ENCODE measurements around the gene LAMP2. TPM values are rescaled to one million over a fixed set of nuclear protein-coding genes. Genes with fewer than 3 reads are reported as not detected.

Gene LAMP2
- total RNA-seq, 1 donor from 2014 or later = 146 TPM

- no peak for FAIRE-seq
- Mint-ChIP-seq H3K27me3 (ENCODE audit: low read depth, unreplicated experiment) (no peaks in the 10 kb centered on the region), H3K4me3 (ENCODE audit: unreplicated experiment) (no peak overlapping the region), H3K27ac (ENCODE audit: unreplicated experiment) (no peak overlapping the region), H3K36me3 (ENCODE audit: low read depth, unreplicated experiment) (no peaks in the 10 kb centered on the region), H3K9me3 (ENCODE audit: unreplicated experiment) (no peaks in the 10 kb centered on the region), H3K4me1 (ENCODE audit: low read depth, unreplicated experiment) (no peaks in the 10 kb centered on the region)
- H3K27ac ChIP-seq (ENCODE audit: low read depth, low read length) = no peak overlapping the region
- H3K9ac ChIP-seq (ENCODE audit: low read length) = no peak overlapping the region
- no peaks in the 10 kb centered on the region for H3K4me1 ChIP-seq (ENCODE audit: insufficient read depth, low read length)
- no peaks in the 10 kb centered on the region for H3K79me2 ChIP-seq (ENCODE audit: insufficient read depth, low read length)
- no peaks in the 10 kb centered on the region for H3K27me3 ChIP-seq (ENCODE audit: insufficient read depth, low read length)
- no peak overlapping the region for H3K4me2 ChIP-seq (ENCODE audit: low read length)
- no peak overlapping the region for H3K4me3 ChIP-seq (ENCODE audit: insufficient read depth, low read depth, low read length)
- no peak for DNase-seq (ENCODE audit: low read depth)
- TF ChIP-seq CTCF (IDR thresholded peaks at IDR 0.05; ENCODE audit: insufficient read depth, low read depth, low read length) (no peak), EZH2 (IDR thresholded peaks at IDR 0.05; ENCODE audit: insufficient read depth, low read length) (no peak)
- H4K20me1 ChIP-seq (ENCODE audit: insufficient read depth, low read length) = no peaks in the 10 kb centered on the region
- no peaks in the 10 kb centered on the region for H3K9me3 ChIP-seq (ENCODE audit: insufficient read depth, low read depth, low read length)
- H3K36me3 ChIP-seq (ENCODE audit: insufficient read depth, low read length) = no peaks in the 10 kb centered on the region
- no peak overlapping the region for H2AFZ ChIP-seq (ENCODE audit: low read depth, low read length)
These were observed 60.9 kb downstream of the LAMP2 start for GRCh38 chrX:120408168-120408567.

- no peak for DNase-seq (ENCODE audit: low read depth)
- FAIRE-seq = peak; percentile 39
- no peaks in the 10 kb centered on the region for H3K36me3 ChIP-seq (ENCODE audit: insufficient read depth, low read length)
- H4K20me1 ChIP-seq (ENCODE audit: insufficient read depth, low read length) = no peaks in the 10 kb centered on the region
- H2AFZ ChIP-seq (ENCODE audit: low read depth, low read length) = no peak overlapping the region
- H3K79me2 ChIP-seq (ENCODE audit: insufficient read depth, low read length) = no peaks in the 10 kb centered on the region
- Mint-ChIP-seq H3K9me3 (ENCODE audit: unreplicated experiment) (no peaks in the 10 kb centered on the region), H3K36me3 (ENCODE audit: low read depth, unreplicated experiment) (no peaks in the 10 kb centered on the region), H3K27ac (ENCODE audit: unreplicated experiment) (no peak overlapping the region), H3K27me3 (ENCODE audit: low read depth, unreplicated experiment) (no peaks in the 10 kb centered on the region), H3K4me1 (ENCODE audit: low read depth, unreplicated experiment) (no peaks in the 10 kb centered on the region), H3K4me3 (ENCODE audit: unreplicated experiment) (no peak overlapping the region)
- no peaks in the 10 kb centered on the region for H3K4me1 ChIP-seq (ENCODE audit: insufficient read depth, low read length)
- no peak overlapping the region for H3K4me2 ChIP-seq (ENCODE audit: low read length)
- TF ChIP-seq EZH2 (IDR thresholded peaks at IDR 0.05; ENCODE audit: insufficient read depth, low read length) (no peak), CTCF (IDR thresholded peaks at IDR 0.05; ENCODE audit: insufficient read depth, low read depth, low read length) (no peak)
- no peak overlapping the region for H3K4me3 ChIP-seq (ENCODE audit: insufficient read depth, low read depth, low read length)
- no peaks in the 10 kb centered on the region for H3K27me3 ChIP-seq (ENCODE audit: insufficient read depth, low read length)
- no peak overlapping the region for H3K27ac ChIP-seq (ENCODE audit: low read depth, low read length)
- no peaks in the 10 kb centered on the region for H3K9me3 ChIP-seq (ENCODE audit: insufficient read depth, low read depth, low read length)
- H3K9ac ChIP-seq (ENCODE audit: low read length) = no peak overlapping the region
These were observed 62.5 kb downstream of the LAMP2 start for GRCh38 chrX:120406638-120407037.

GRCh38 chrX:120402369-120402768 is 66.7 kb downstream of the LAMP2 start:
- Mint-ChIP-seq H3K27ac (ENCODE audit: unreplicated experiment) (no peak overlapping the region), H3K4me3 (ENCODE audit: unreplicated experiment) (no peak overlapping the region), H3K4me1 (ENCODE audit: low read depth, unreplicated experiment) (no peaks in the 10 kb centered on the region), H3K36me3 (ENCODE audit: low read depth, unreplicated experiment) (no peaks in the 10 kb centered on the region), H3K27me3 (ENCODE audit: low read depth, unreplicated experiment) (no peaks in the 10 kb centered on the region), H3K9me3 (ENCODE audit: unreplicated experiment) (no peaks in the 10 kb centered on the region)
- Histone ChIP-seq H3K4me2 (ENCODE audit: low read length) (no peak overlapping the region), H3K9ac (ENCODE audit: low read length) (no peak overlapping the region), H4K20me1 (ENCODE audit: insufficient read depth, low read length) (no peaks in the 10 kb centered on the region), H3K27me3 (ENCODE audit: insufficient read depth, low read length) (no peaks in the 10 kb centered on the region), H3K79me2 (ENCODE audit: insufficient read depth, low read length) (no peaks in the 10 kb centered on the region), H2AFZ (ENCODE audit: low read depth, low read length) (no peak overlapping the region), H3K4me1 (ENCODE audit: insufficient read depth, low read length) (no peaks in the 10 kb centered on the region), H3K9me3 (ENCODE audit: insufficient read depth, low read depth, low read length) (no peaks in the 10 kb centered on the region), H3K27ac (ENCODE audit: low read depth, low read length) (no peak overlapping the region), H3K4me3 (ENCODE audit: insufficient read depth, low read depth, low read length) (no peak overlapping the region), H3K36me3 (ENCODE audit: insufficient read depth, low read length) (no peaks in the 10 kb centered on the region)
- FAIRE-seq = peak; percentile 5
- TF ChIP-seq EZH2 (IDR thresholded peaks at IDR 0.05; ENCODE audit: insufficient read depth, low read length) (no peak), CTCF (IDR thresholded peaks at IDR 0.05; ENCODE audit: insufficient read depth, low read depth, low read length) (no peak)
- no peak for DNase-seq (ENCODE audit: low read depth)
